Adrenal gland (tissue), 5 donors: ENCODE results near the gene RFX7.

Source experiments
- POLR2A ChIP-seq, 2 donors: fragments of 450-650 bp; IDR thresholded peaks; one replicate each; pipeline ENCODE4 v1.6.1; 2017; ENCODE audit warnings: antibody characterized with exemption in 2 of 2, mild to moderate bottlenecking in 2 of 2, moderate library complexity in 1 of 2
- TF ChIP-seq, protein P1 (sequence below), 6 experiments: fragments of 450-650 bp in 4 of 6; fragments of 200-600 bp in 2 of 6; sonication (generic) in 1 of 6; IDR thresholded peaks; 1 replicate in 5 of 6; 2 replicates in 1 of 6; pipeline versions ENCODE4 v1.5.1 to v1.8.0; 2016 to 2021; ENCODE audit warnings: antibody characterized with exemption in 6 of 6, mild to moderate bottlenecking in 2 of 6, moderate library complexity in 1 of 6
- donor health status: DM: no; HTN: no; CAD: no.

DNA sequence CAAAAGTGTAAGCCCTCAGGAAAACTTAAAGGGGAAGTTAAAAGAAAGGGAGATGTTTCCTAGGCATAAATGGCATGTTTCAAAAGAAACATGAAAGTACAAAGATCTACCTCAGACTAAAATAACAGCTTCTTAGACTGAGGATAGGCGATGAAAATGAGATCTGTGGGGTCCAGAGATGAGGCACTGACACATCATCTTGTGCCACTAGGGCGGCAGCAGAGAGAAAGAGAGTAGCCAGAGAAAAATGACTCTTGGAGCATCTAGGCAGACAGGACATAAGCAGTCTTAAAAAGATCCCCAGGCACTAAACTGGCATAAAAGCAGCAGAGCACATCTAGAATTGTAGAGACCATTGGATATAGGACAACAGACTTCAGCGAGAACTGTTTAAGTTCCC is 42.5 kb upstream of the RFX7 start:
- TF ChIP-seq POLR2A (IDR thresholded peaks at IDR 0.05): no peak
- TF ChIP-seq, protein P1, sequence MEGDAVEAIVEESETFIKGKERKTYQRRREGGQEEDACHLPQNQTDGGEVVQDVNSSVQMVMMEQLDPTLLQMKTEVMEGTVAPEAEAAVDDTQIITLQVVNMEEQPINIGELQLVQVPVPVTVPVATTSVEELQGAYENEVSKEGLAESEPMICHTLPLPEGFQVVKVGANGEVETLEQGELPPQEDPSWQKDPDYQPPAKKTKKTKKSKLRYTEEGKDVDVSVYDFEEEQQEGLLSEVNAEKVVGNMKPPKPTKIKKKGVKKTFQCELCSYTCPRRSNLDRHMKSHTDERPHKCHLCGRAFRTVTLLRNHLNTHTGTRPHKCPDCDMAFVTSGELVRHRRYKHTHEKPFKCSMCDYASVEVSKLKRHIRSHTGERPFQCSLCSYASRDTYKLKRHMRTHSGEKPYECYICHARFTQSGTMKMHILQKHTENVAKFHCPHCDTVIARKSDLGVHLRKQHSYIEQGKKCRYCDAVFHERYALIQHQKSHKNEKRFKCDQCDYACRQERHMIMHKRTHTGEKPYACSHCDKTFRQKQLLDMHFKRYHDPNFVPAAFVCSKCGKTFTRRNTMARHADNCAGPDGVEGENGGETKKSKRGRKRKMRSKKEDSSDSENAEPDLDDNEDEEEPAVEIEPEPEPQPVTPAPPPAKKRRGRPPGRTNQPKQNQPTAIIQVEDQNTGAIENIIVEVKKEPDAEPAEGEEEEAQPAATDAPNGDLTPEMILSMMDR (IDR thresholded peaks at IDR 0.05): no peak
